ENCODE data around the gene SSR1.
"Not testable (repeated sequence)": the region's sequence is repeated elsewhere in the genome, so short reads cannot be mapped to it uniquely, and the experiment has no call there.

The SSR1 gene

GRCh38 chr6:7312616-7313504 is at the start of gene SSR1:
SSR1 (minus strand) TSS chr6:7313199; CDS start chr6:7313120, 79 bp downstream.
- TF ChIP-seq CTCF (IDR thresholded peaks at IDR 0.05; ENCODE audit: control insufficient read depth, extremely low read depth, insufficient read depth) = no peak
- DNase-seq (ENCODE audit: low read depth) = peak; percentile 85
- H3K4me3 ChIP-seq (ENCODE audit: low read depth, low read length) = peak within 1 kb of the TSS; percentile 84

- not testable (repeated sequence) for DNase-seq (ENCODE audit: low read depth); H3K4me3 ChIP-seq (ENCODE audit: low read depth, low read length)
These were observed 38.9 kb upstream of the SSR1 start for GRCh38 chr6:7351916-7352315.

GRCh38 chr6:7350591-7350990 is 37.6 kb upstream of the SSR1 start:
- H3K4me3 ChIP-seq (ENCODE audit: low read depth, low read length); DNase-seq (ENCODE audit: low read depth): not testable (repeated sequence)

GRCh38 chr6:7347551-7347997 is 34.6 kb upstream of the SSR1 start:
- not testable (repeated sequence) for H3K4me3 ChIP-seq (ENCODE audit: low read depth, low read length); DNase-seq (ENCODE audit: low read depth)

- not testable (repeated sequence) for DNase-seq (ENCODE audit: low read depth)
These were observed 31.9 kb upstream of the SSR1 start for GRCh38 chr6:7344773-7345450.

GRCh38 chr6:7343546-7344475 is 30.8 kb upstream of the SSR1 start:
- DNase-seq (ENCODE audit: low read depth) = no peak
- TF ChIP-seq CTCF (IDR thresholded peaks at IDR 0.05; ENCODE audit: control insufficient read depth, extremely low read depth, insufficient read depth) = no peak
- H3K4me3 ChIP-seq (ENCODE audit: low read depth, low read length) = no peak overlapping the region

More at GRCh38 chr6:7344773-7345450, 31.9 kb upstream of the SSR1 start:
- H3K4me3 ChIP-seq (ENCODE audit: low read depth, low read length) = not testable (repeated sequence)

- no peak overlapping the region for H3K4me3 ChIP-seq (ENCODE audit: low read depth, low read length)
- DNase-seq (ENCODE audit: low read depth) = no peak
- no peak for TF ChIP-seq CTCF (IDR thresholded peaks at IDR 0.05; ENCODE audit: control insufficient read depth, extremely low read depth, insufficient read depth)
These were observed 29.2 kb upstream of the SSR1 start for GRCh38 chr6:7341989-7342742.

GRCh38 chr6:7341271-7341670 is 28.3 kb upstream of the SSR1 start:
- TF ChIP-seq CTCF (IDR thresholded peaks at IDR 0.05; ENCODE audit: control insufficient read depth, extremely low read depth, insufficient read depth) = no peak
- DNase-seq (ENCODE audit: low read depth) = no peak
- no peak overlapping the region for H3K4me3 ChIP-seq (ENCODE audit: low read depth, low read length)

GRCh38 chr6:7339007-7339732 is 26.2 kb upstream of the SSR1 start:
- not testable (repeated sequence) for H3K4me3 ChIP-seq (ENCODE audit: low read depth, low read length); DNase-seq (ENCODE audit: low read depth)
